Stimulated activated naive B cell treated with anti-CD40 and anti-IgM and Interleukin-4, amounts not matched to agents 10 μg/mL and 1 μg/mL and 100 μg/mL, for 72 hours (primary cell): Measurements from ENCODE around the gene SEL1L3.
"Not testable (repeated sequence)": the region's sequence is repeated elsewhere in the genome, so short reads cannot be mapped to it uniquely, and the experiment has no call there.

Experiments used
- ATAC-seq, 2 donors: fragments of 150-1000 bp; cut with Tn5 transposase; replicated peaks; 2 replicates each; pipeline ENCODE4 v1.10.0; 2021; ENCODE audit warnings: moderate library complexity in 1 of 2
- DNase-seq: peaks from one replicate; pipeline ENCODE4 v3.0.0; 2021
- H3K27ac Mint-ChIP-seq: one replicate; pipeline ENCODE4 v1.8.0; 2022; ENCODE audit warnings: mild to moderate bottlenecking, mixed read lengths
- H3K27me3 Mint-ChIP-seq, 2 donors: one replicate each; pipeline ENCODE4 v1.8.0; 2022; ENCODE audit warnings: mixed read lengths in 2 of 2
- H3K36me3 Mint-ChIP-seq, 2 donors: one replicate each; pipeline ENCODE4 v1.8.0; 2022; ENCODE audit warnings: mixed read lengths in 2 of 2, mild to moderate bottlenecking in 1 of 2
- H3K4me1 Mint-ChIP-seq, 2 donors: one replicate each; pipeline ENCODE4 v1.8.0; 2022; ENCODE audit warnings: mixed read lengths in 2 of 2, mild to moderate bottlenecking in 1 of 2
- H3K4me3 Mint-ChIP-seq, 2 donors: one replicate each; pipeline ENCODE4 v1.8.0; 2022; ENCODE audit warnings: mild to moderate bottlenecking in 2 of 2, mixed read lengths in 2 of 2, moderate library complexity in 1 of 2
- H3K9me3 Mint-ChIP-seq, 2 donors: one replicate each; pipeline ENCODE4 v1.8.0; 2022; ENCODE audit warnings: mixed read lengths in 2 of 2, mild to moderate bottlenecking in 1 of 2

SEL1L3 gene

DNA sequence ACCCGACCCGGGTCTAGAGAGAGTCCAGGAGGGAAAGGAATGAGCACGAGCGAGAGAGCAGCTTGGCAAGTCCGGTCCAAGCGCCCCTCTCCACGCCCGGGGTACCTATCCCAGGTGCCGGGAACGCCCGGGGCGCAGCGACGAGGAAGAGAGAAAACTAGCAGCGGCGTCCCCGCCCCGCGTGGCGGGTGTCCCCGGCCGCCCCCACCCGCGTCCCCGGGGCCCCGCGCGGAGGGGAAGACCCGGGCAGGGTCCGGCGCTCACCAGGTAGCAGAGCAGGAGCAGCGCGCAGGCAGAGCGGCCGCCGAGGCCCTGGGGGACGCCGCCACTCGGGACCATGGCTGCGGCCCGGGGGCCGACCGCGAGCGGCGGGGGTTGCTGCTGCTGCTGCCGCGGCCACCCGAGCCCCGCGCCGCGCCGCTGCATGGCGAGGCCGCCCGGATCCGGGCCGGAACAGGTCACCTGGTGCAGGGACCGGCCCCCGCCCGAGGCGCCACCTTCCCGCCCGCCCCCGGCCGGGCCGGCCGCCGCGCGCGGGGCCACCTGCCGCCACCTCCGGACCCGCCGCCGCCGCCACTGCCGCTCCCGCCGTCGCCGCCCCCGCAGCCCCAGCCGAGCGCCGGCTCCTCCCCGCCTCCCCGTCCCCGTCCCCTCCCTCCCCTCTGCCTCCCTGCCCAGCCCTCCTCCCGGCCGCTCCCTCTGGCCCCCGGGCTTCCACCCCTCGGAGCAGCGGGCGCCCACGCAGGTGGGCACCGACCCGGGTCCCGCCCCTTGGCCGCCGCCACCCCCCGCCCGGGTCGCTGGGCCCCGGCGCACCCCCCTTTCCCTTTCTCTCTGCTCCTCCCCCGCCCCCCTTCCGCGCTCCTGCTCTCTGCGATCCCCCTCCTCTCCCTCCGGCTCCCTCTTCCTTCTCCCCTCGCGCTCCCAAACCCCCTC is at the start of gene SEL1L3:
Gene SEL1L3, minus strand, starts transcription at position 578 of the 936 bp plus-strand sequence. Its CDS starts 152 bp downstream, at position 426.
- H3K36me3 Mint-ChIP-seq: peaks cover 19 to 42% of the 10 kb centered on the region in 2 donors
- H3K4me3 Mint-ChIP-seq: peak within 1 kb of the TSS; percentile 98 to 100
- peak; percentile 56 to 58 for ATAC-seq
- H3K27me3 Mint-ChIP-seq: no peaks in the 10 kb centered on the region
- H3K4me1 Mint-ChIP-seq: peaks cover 62 to 78% of the 10 kb centered on the region in 2 donors
- H3K27ac Mint-ChIP-seq: peak within 1 kb of the TSS; percentile 100
- peak; percentile 54 for DNase-seq
- H3K9me3 Mint-ChIP-seq: no peaks in the 10 kb centered on the region

DNA sequence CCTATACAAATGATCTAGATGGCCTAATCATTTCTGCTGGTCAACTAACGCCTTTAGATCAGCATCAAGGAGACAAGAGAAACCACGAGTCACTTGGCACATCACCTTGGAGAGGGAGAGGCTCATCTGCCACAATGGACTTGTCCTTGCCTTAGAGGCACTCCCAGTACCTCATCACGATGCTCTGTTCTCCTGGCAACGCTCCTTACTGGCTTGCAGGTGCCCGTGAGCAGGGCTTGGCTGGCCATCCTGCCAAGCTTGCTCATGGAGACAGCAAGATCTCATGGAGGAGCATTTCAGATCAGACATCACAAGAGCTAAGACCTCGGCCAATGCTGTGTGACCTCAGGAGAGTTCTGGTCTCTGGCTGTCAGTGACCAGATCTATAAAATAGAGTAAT is 48.6 kb upstream of the SEL1L3 start:
- Mint-ChIP-seq H3K9me3 (peaks cover 3 to 11% of the 10 kb centered on the region in 2 donors), H3K36me3 (peaks cover 25 to 28% of the 10 kb centered on the region in 2 donors), H3K27ac (no peak overlapping the region), H3K27me3 (no peaks in the 10 kb centered on the region), H3K4me1 (peaks cover 33 to 43% of the 10 kb centered on the region in 2 donors), H3K4me3 (no peak overlapping the region)
- ATAC-seq (no peak), DNase-seq (no peak)

DNA sequence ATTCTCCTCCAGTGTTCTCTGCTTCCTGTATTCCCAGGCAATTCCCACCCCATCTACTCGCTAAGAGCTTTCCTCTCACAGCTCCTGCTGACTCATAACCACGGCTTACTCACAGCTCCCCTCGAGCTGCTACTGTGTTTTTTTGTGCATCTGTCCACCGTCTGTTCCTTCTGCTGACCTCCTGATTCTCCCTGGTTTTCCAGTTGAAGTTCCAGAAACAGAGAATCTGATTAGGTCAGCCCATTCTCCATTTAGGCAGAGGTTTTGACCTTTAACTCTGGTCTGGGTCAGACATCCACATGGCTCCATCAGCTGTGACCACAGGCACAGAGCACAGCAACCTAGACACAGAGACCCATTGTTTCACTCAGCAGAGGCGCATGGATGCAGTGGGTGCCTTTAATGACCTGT is 45.7 kb upstream of the SEL1L3 start:
- Mint-ChIP-seq H3K4me3 (no peak overlapping the region), H3K27ac (no peak overlapping the region), H3K36me3 (peaks cover 24 to 32% of the 10 kb centered on the region in 2 donors), H3K9me3 (peaks cover 3 to 11% of the 10 kb centered on the region in 2 donors), H3K4me1 (peaks cover 49 to 57% of the 10 kb centered on the region in 2 donors), H3K27me3 (no peaks in the 10 kb centered on the region)
- ATAC-seq (no peak), DNase-seq (no peak)

DNA sequence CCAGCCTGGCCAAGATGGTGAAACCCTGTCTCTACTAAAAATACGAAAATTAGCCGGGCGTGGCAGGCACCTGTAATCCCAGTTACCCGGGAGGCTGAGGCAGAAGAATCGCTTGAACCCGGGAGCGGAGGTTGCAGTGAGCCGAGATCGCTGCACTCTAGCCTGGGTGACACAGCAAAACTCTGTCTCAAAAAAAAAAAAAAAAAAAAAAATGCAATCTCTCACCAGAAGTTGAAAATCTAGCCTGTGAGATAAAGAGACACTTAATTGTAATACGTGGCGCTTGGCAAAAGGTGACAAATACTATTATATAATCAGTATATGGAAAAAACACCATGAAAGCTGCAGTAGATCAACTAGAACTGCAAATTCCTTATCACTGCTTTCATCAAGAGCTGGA is 43.3 kb upstream of the SEL1L3 start:
- not testable (repeated sequence) for H3K4me3 Mint-ChIP-seq, H3K27me3 Mint-ChIP-seq, ATAC-seq, DNase-seq, H3K27ac Mint-ChIP-seq
- H3K9me3 Mint-ChIP-seq: peaks cover 3 to 11% of the 10 kb centered on the region in 2 donors
- H3K4me1 Mint-ChIP-seq: peaks cover 47 to 51% of the 10 kb centered on the region in 2 donors
- H3K36me3 Mint-ChIP-seq: peaks cover 25 to 31% of the 10 kb centered on the region in 2 donors

DNA sequence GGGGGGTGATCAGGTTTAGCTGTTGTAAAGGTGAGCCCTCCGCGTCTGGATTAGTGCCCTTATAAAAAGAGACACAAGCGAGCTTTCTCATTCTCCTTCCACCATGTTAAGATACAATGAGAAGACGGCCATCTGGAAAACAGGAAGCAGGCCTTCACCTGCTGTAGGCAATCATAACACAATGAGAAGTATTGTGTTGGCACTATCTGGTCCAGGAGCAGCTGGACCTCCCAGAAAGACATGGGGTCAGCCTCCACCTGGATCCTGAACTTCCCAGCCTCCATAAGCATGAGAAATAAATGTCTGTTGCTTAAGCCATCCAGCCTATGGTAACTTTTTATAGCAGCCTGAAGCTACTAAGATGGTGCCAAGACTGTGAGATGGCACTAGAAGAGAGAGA is 42.6 kb upstream of the SEL1L3 start:
- no peaks in the 10 kb centered on the region for H3K27me3 Mint-ChIP-seq
- DNase-seq: no peak
- H3K4me3 Mint-ChIP-seq: peak overlapping the region; percentile 29 to 70
- peaks cover 44 to 49% of the 10 kb centered on the region in 2 donors for H3K4me1 Mint-ChIP-seq
- ATAC-seq: no peak
- H3K27ac Mint-ChIP-seq: peak overlapping the region; percentile 93
- peaks cover 3 to 11% of the 10 kb centered on the region in 2 donors for H3K9me3 Mint-ChIP-seq
- peaks cover 27 to 29% of the 10 kb centered on the region in 2 donors for H3K36me3 Mint-ChIP-seq

DNA sequence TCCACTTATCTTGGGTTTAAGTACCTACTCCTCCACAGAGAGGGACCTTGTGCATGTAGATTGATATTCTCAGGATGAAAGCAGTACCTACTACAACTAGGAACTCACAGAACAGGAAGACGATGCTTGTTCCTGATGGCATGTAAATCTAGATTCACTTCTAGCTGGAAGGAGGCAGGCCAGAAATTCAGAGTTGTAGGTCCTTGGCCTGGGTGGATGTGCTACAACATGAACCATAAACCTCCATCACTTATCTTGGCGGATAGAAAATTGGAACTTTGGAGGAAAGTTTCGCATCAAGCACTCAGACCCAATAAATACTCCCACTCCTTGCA is 41.9 kb upstream of the SEL1L3 start:
- Mint-ChIP-seq H3K27me3 (no peaks in the 10 kb centered on the region), H3K27ac (peak overlapping the region; percentile 93), H3K4me1 (peaks cover 42 to 55% of the 10 kb centered on the region in 2 donors), H3K9me3 (peaks cover 1 to 7% of the 10 kb centered on the region in 2 donors), H3K36me3 (peaks cover 23% of the 10 kb centered on the region in 2 donors), H3K4me3 (peak overlapping the region; percentile 61 to 70)
- ATAC-seq: peak; percentile 53 to 58
- no peak for DNase-seq

DNA sequence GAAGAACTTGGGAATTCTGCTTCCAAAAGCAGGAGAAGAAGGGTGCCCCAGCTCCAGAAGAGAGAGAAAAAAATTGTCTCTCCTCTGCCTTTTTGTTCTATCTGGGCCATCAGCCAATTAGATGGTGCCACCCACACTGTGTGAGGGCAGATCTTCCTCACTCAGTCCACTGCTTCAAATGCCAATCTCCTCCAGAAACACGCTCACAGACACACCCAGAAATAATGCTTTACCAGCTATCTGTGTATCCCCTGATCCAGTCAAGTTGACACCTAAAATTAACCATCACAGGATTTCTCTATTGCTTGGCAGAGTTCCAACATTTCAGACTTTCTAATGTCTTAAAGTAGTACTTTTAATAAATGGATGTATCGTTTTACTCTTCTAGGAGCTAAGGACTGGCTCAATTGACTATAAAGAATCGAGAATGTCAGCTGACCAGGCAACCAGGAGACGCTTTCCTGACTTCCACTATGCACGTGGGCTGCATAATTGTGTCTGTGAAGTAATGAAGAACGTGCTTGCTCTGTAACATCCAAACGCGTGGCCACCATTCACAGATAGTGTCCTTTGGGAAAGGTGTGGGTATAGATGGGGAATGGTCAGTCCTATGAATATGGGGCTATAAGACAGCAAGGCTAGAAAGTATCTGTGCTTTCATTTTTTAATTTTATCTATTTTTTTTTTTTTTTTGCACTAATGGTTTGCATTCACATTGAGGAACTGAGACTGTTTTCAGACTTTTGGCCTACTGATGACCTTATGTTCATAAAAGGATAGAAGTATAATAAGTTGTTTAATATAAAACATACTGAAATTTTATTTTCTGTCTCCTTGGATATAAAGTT is 41.3 kb upstream of the SEL1L3 start:
- Mint-ChIP-seq H3K4me3 (peak overlapping the region; percentile 61 to 70), H3K36me3 (peaks cover 20 to 21% of the 10 kb centered on the region in 2 donors), H3K27me3 (no peaks in the 10 kb centered on the region), H3K9me3 (peaks cover 1 to 4% of the 10 kb centered on the region in 2 donors), H3K27ac (peak overlapping the region; percentile 93), H3K4me1 (peaks cover 43 to 57% of the 10 kb centered on the region in 2 donors)
- ATAC-seq (peak; percentile 81 to 86), DNase-seq (no peak)

DNA sequence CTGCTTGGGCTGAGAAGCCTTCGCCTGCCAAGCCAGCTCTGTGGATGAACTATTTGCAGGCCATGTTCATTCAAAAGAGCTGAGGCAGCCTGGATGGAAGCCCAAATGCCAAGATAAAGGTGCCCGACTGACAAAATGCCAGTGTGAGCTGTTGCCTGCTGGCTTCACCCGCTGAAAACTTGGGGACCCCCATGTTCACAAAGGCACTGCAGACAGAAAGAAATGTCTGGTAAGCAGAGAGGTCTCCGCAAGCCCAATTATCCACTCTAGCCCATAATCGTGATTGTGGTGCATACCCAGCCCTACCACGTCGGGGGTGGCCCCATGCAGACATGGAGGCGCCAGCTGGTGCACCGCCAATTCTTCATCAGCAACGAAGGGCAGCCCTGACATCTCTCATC is 38.2 kb upstream of the SEL1L3 start:
- ATAC-seq: no peak
- H3K9me3 Mint-ChIP-seq: no peaks in the 10 kb centered on the region
- no peak overlapping the region for H3K4me3 Mint-ChIP-seq
- peaks cover 30 to 42% of the 10 kb centered on the region in 2 donors for H3K4me1 Mint-ChIP-seq
- no peaks in the 10 kb centered on the region for H3K27me3 Mint-ChIP-seq
- H3K27ac Mint-ChIP-seq: no peak overlapping the region
- peaks cover 15 to 18% of the 10 kb centered on the region in 2 donors for H3K36me3 Mint-ChIP-seq
- DNase-seq: no peak

DNA sequence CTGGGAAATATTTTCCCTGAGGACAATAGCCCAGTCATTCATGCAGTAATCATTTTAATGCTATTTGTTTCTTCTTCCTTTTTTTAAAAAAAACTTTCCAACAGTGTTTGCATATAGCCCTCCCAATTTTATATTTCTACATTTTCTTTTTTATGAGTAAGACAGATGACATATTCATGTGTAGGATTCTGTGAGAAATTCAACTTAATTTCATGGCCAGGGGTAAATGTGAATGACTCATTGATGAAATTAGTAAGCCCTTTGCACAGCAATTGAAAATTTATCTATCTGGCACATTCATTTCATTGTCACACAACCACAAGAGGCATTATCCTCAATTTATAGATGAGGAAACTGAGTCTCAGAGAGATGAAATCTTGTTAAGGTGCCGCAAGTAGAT is 37.5 kb upstream of the SEL1L3 start:
- no peaks in the 10 kb centered on the region for H3K27me3 Mint-ChIP-seq
- no peaks in the 10 kb centered on the region for H3K9me3 Mint-ChIP-seq
- H3K4me1 Mint-ChIP-seq: peaks cover 26 to 39% of the 10 kb centered on the region in 2 donors
- ATAC-seq (no peak), DNase-seq (no peak)
- no peak overlapping the region for H3K27ac Mint-ChIP-seq
- peaks cover 16 to 24% of the 10 kb centered on the region in 2 donors for H3K36me3 Mint-ChIP-seq
- no peak overlapping the region for H3K4me3 Mint-ChIP-seq

DNA sequence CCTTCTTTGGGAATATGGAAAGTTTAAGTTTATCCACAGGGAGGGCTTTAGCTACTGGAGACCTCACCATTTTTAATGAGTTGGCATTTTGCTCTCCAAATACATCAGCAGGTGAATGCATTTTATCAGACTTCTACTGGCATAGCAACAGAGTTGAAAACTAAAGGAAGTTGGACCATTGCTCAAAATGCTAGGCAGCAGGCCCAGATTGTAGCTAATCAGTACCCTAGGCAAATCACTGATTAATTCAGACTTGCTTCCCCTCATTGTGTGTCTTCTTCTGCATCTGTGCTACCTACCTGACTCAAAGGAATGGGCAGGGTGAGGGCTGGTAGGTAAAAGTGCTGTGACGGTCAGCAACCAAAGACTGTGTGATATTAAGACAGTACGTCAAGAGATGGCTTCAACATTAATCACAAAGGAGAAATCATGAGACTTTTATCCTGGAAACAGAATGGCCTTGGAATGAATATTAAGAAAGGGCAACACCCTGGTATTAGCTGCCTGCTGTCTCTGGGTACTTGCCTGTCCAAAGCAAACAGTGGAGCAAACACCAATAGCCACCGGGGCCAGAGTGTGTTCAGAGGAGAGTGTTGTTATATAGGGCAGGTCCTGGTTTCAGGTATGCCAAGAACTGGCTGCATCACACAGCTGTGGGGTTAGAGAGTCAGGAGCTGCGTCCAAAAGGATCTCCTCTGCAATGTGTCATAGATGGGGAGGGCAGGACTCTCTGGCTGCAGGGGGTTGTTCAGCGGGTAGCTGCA is 34.2 kb upstream of the SEL1L3 start:
- Mint-ChIP-seq H3K27me3 (no peaks in the 10 kb centered on the region), H3K9me3 (no peaks in the 10 kb centered on the region), H3K36me3 (peaks cover 14 to 21% of the 10 kb centered on the region in 2 donors), H3K27ac (peak overlapping the region; percentile 9), H3K4me3 (no peak overlapping the region), H3K4me1 (peaks cover 5 to 13% of the 10 kb centered on the region in 2 donors)
- DNase-seq: no peak
- ATAC-seq: no peak

DNA sequence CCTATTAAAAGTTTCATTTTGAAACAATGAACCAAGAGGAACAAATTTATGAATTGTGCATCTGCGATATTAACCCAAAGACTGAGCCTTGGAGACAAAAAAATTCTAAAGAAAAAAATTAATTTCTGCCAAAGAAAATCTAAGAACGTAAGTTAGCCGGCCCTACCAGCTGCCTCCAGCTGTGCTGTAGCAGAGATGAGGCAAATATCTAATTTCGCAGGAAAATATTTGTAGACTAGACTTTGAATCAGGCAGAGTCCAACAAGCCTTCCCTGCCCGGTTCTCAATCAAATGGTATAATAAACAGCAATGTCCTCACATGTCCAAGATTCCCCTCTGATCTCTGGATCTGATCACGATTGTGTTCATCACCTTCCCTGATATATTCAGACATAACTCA is 30.0 kb upstream of the SEL1L3 start:
- Mint-ChIP-seq H3K4me3 (no peak overlapping the region), H3K4me1 (peaks cover 5 to 8% of the 10 kb centered on the region in 2 donors), H3K27me3 (no peaks in the 10 kb centered on the region), H3K9me3 (no peaks in the 10 kb centered on the region), H3K36me3 (peaks cover 16% of the 10 kb centered on the region in 2 donors), H3K27ac (no peak overlapping the region)
- ATAC-seq (no peak), DNase-seq (no peak)

DNA sequence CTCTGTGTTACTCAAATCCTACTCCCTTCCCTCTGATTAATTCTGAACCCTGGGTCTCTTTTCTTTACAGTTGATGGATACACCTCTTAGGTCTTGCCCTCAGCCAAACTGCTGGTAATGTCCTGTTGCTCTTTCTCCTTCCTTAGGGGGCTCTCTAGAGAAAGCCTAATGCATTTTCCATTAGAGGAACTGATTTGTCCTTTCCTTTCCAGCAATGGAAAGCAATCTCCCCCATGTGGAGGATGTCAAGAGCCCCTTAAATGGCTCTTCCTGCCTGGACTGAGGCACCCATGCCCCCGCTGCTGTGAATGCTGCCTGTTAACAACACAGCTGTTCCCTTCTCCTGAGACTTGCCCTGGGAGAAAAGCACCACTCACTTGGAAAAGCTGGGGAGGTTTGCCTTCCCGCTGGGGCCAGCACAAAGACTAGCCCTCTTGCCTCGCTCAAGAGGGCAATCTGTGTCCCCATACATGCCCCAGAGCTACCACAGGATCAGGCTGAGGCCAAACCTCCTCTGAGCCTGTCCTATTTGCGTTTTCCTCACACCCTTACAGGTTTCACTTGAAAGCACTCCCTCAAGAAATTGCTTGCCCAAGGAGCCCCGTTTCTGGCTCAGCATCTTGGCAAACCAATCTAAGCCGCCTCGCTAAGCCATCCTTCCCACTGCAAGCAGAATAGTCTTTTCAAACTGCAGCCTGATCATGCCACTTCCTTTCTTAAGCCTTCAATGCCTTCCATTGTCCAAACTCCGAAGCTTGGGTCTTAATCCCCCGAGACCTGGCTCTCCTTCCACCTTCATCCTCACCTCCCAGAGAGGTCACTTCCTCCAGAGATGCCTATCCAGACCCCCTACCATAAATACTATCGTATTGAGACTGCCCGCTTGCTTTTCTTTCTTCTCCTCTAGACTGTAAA is 28.0 kb upstream of the SEL1L3 start:
- no peak for DNase-seq
- no peak for ATAC-seq
- H3K9me3 Mint-ChIP-seq: no peaks in the 10 kb centered on the region
- H3K27ac Mint-ChIP-seq: no peak overlapping the region
- H3K27me3 Mint-ChIP-seq: no peaks in the 10 kb centered on the region
- H3K4me3 Mint-ChIP-seq: no peak overlapping the region
- peaks cover 5 to 8% of the 10 kb centered on the region in 2 donors for H3K4me1 Mint-ChIP-seq
- H3K36me3 Mint-ChIP-seq: peaks cover 9 to 19% of the 10 kb centered on the region in 2 donors
